GM18951 (cell line): ENCODE results near the gene SLC22A23.

Source experiments
- POLR2A ChIP-seq: IDR thresholded peaks from 4 replicates; pipeline ENCODE4 v1.6.1; 2011; ENCODE audit warnings: mild to moderate bottlenecking; ENCODE audit not compliant: insufficient read length, insufficient read depth; ENCODE audit errors: extremely low read depth
- in situ Hi-C: fragments of 300-500 bp; cut with MboI; formaldehyde crosslinking; loops from one replicate; pipeline ENCODE4 v1.12.0; 2022; ENCODE audit warnings: low sequenced_read_pairs, mixed read lengths, inconsistent platforms; ENCODE audit not compliant: unreplicated experiment

Gene SLC22A23

GRCh38 chr6:3359101-3359752, 97.6 kb downstream of the SLC22A23 start:
- TF ChIP-seq POLR2A: no peak
- in situ Hi-C loops: no loop called here

- TF ChIP-seq POLR2A: no peak
- in situ Hi-C loops: no loop called here
These were observed 98.3 kb downstream of the SLC22A23 start for GRCh38 chr6:3358413-3359100.

- no peak for TF ChIP-seq POLR2A
- in situ Hi-C loops: no loop called here
These were observed 99.2 kb downstream of the SLC22A23 start for GRCh38 chr6:3357678-3358077.

- in situ Hi-C loops: no loop called here
- TF ChIP-seq POLR2A: no peak
These were observed 99.9 kb downstream of the SLC22A23 start for GRCh38 chr6:3356824-3357420.

GRCh38 chr6:3356056-3356823, 100.6 kb downstream of the SLC22A23 start:
- in situ Hi-C loops: no loop called here
- TF ChIP-seq POLR2A: no peak

- in situ Hi-C loops: no loop called here
- no peak for TF ChIP-seq POLR2A
These were observed 101.3 kb downstream of the SLC22A23 start for GRCh38 chr6:3355358-3356055.

GRCh38 chr6:3355011-3355357, 101.9 kb downstream of the SLC22A23 start:
- no peak for TF ChIP-seq POLR2A
- in situ Hi-C loops: no loop called here

- in situ Hi-C loops: no loop called here
- no peak for TF ChIP-seq POLR2A
These were observed 102.9 kb downstream of the SLC22A23 start for GRCh38 chr6:3353939-3354338.

GRCh38 chr6:3353213-3353903, 103.5 kb downstream of the SLC22A23 start:
- no peak for TF ChIP-seq POLR2A
- in situ Hi-C loops: no loop called here

GRCh38 chr6:3352678-3353077, 104.2 kb downstream of the SLC22A23 start:
- in situ Hi-C loops: no loop called here
- no peak for TF ChIP-seq POLR2A

GRCh38 chr6:3351829-3352524, 104.9 kb downstream of the SLC22A23 start:
- no peak for TF ChIP-seq POLR2A
- in situ Hi-C loops: no loop called here

- in situ Hi-C loops: no loop called here
- no peak for TF ChIP-seq POLR2A
These were observed 105.7 kb downstream of the SLC22A23 start for GRCh38 chr6:3351105-3351676.

GRCh38 chr6:3350252-3350796, 106.5 kb downstream of the SLC22A23 start:
- TF ChIP-seq POLR2A: no peak
- in situ Hi-C loops: no loop called here
